WTC11 (cell line): ENCODE data around the gene CALCA. TPM values are rescaled to one million over a fixed set of nuclear protein-coding genes. Genes with fewer than 3 reads are reported as not detected.

Experiments
- total RNA-seq: library from RNA; stranded (reverse); gene quantifications from 3 replicates; pipeline ENCODE4 v1.2.3, GENCODE V29; 2021
- TF ChIP-seq, protein P1 (sequence below): sonication (generic); formaldehyde crosslinking; IDR thresholded peaks from 2 replicates; pipeline ENCODE4 v1.8.0; 2023; ENCODE audit warnings: missing genetic modification reagents

The CALCA gene
- total RNA-seq, 1 experiment from 2014 or later = 0.42 TPM

DNA sequence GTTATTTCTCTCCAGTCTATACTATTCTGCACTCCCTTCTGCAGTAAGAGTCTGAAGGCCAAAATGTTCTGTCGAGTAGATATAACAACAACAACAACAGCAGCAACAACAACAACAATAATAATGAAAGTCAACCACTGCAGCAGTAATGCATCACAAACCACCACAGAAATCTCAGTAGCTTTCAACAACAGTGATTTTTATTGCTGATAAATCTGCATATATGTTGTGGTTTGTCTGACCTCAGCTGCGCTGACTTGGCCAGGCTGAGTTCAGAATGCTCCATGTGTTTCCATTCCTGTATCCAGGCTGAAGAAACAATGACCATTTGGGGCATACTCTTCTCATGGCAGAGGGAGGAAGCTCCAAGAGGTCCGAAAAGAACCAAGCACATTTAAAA lies 47.8 kb downstream of the CALCA start (continued):
- TF ChIP-seq, protein P1, sequence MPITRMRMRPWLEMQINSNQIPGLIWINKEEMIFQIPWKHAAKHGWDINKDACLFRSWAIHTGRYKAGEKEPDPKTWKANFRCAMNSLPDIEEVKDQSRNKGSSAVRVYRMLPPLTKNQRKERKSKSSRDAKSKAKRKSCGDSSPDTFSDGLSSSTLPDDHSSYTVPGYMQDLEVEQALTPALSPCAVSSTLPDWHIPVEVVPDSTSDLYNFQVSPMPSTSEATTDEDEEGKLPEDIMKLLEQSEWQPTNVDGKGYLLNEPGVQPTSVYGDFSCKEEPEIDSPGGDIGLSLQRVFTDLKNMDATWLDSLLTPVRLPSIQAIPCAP (CRISPR knock-in tag) = no peak

Other genes with a start within 250 kb of the CALCA start
- gene CYP2R1, start 80.1 kb downstream of the CALCA start, total RNA-seq = 14.9 to 23.1 TPM (median 18.3 TPM) in 3 replicates
- 3.2 to 4.1 TPM (median 3.3 TPM) in 3 replicates for gene CALCB, start 101.2 kb upstream of the CALCA start, total RNA-seq
- gene INSC, start 142.6 kb upstream of the CALCA start, total RNA-seq = 0.44 to 0.76 TPM (median 0.73 TPM) in 3 replicates